Nephron (organoid): ENCODE measurements around the gene ATP6V1C2.

Source experiments
- H3K27ac Mint-ChIP-seq, 3 experiments: 2 replicates each; pipeline ENCODE4 v1.8.0; 2020; ENCODE audit warnings: mixed read lengths in 3 of 3, mild to moderate bottlenecking in 2 of 3, moderate library complexity in 1 of 3
- H3K27me3 Mint-ChIP-seq: 2 replicates; pipeline ENCODE4 v1.8.0; 2021; ENCODE audit warnings: low read depth, mild to moderate bottlenecking, moderate library complexity, mixed read lengths
- H3K36me3 Mint-ChIP-seq: 2 replicates; pipeline ENCODE4 v1.8.0; 2020; ENCODE audit warnings: low read depth, mixed read lengths
- H3K4me1 Mint-ChIP-seq: 2 replicates; pipeline ENCODE4 v1.8.0; 2020; ENCODE audit warnings: mixed read lengths
- H3K4me3 Mint-ChIP-seq, 3 experiments: 2 replicates each; pipeline ENCODE4 v1.8.0; 2020; ENCODE audit warnings: mild to moderate bottlenecking in 3 of 3, mixed read lengths in 3 of 3, moderate library complexity in 2 of 3
- H3K9me3 Mint-ChIP-seq: 2 replicates; pipeline ENCODE4 v1.8.0; 2020; ENCODE audit warnings: mixed read lengths
- CTCF ChIP-seq, 3 experiments: fragments of 200-600 bp; sonication (generic); IDR thresholded peaks; one replicate each; pipeline ENCODE4 v1.5.0; 2021; ENCODE audit warnings: antibody characterized with exemption in 3 of 3; ENCODE audit not compliant: unreplicated experiment in 3 of 3

ATP6V1C2 gene

DNA sequence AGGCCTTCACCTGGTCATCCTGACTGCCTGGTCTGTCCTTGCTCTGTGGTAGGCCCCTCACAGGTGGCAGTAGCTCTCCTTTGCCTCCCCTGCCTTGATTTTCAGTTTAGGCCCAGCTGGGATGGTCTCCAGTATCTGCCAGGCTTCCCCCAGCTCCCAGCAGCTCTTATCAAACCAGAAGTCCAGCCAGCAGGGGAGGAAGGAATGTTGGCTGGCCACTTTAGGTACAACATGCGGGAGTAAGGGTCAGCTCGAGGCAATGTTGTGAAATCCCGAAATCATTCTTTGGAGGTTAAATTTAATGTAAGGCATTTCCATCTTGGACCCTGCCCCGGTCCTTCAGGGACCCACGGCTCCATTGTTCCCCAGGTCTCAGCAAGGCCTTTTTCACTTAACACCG, 16.8 kb downstream of the ATP6V1C2 start:
- Mint-ChIP-seq H3K9me3 (no peaks in the 10 kb centered on the region), H3K36me3 (no peaks in the 10 kb centered on the region), H3K4me1 (no peaks in the 10 kb centered on the region), H3K27me3 (peaks cover 7% of the 10 kb centered on the region), H3K4me3 (no peak overlapping the region), H3K27ac (no peak overlapping the region)
- no peak for TF ChIP-seq CTCF (IDR thresholded peaks at IDR 0.05; ENCODE audit: unreplicated experiment in 3 of 3)

GRCh38 chr2:10740226-10740625, 18.8 kb downstream of the ATP6V1C2 start:
- Mint-ChIP-seq H3K9me3 (no peaks in the 10 kb centered on the region), H3K4me3 (no peak overlapping the region), H3K27me3 (no peaks in the 10 kb centered on the region), H3K36me3 (no peaks in the 10 kb centered on the region), H3K27ac (no peak overlapping the region), H3K4me1 (no peaks in the 10 kb centered on the region)
- no peak for TF ChIP-seq CTCF (IDR thresholded peaks at IDR 0.05; ENCODE audit: unreplicated experiment in 3 of 3)

DNA sequence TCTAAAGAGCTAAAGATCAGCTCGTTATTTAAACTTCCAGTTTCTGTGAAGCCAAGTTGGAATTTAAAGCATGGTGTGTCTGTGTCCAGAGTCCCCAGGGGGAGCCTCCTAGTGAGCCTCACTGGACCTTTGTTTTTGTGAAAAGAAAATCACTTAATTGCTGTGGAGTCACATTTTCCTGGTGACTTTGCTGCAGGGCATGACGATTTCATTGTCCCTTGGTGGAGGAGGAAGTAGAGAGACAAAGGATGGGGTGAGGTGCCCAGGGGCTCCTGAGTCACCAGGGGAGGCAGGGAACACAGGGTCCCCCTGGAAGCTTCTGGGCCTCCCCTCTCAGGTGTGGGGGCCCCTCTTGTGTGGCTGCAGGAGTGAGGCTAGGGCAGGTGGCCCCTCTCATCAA, 19.7 kb downstream of the ATP6V1C2 start:
- Mint-ChIP-seq H3K27ac (no peak overlapping the region), H3K36me3 (no peaks in the 10 kb centered on the region), H3K4me1 (no peaks in the 10 kb centered on the region), H3K4me3 (no peak overlapping the region), H3K27me3 (no peaks in the 10 kb centered on the region), H3K9me3 (no peaks in the 10 kb centered on the region)
- TF ChIP-seq CTCF (IDR thresholded peaks at IDR 0.05; ENCODE audit: unreplicated experiment in 3 of 3) = no peak

- Mint-ChIP-seq H3K4me3 (no peak overlapping the region), H3K36me3 (no peaks in the 10 kb centered on the region), H3K27me3 (no peaks in the 10 kb centered on the region), H3K27ac (no peak overlapping the region), H3K9me3 (no peaks in the 10 kb centered on the region), H3K4me1 (no peaks in the 10 kb centered on the region)
- TF ChIP-seq CTCF (IDR thresholded peaks at IDR 0.05; ENCODE audit: unreplicated experiment in 3 of 3) = no peak
Measured at GRCh38 chr2:10742666-10743065, 21.2 kb downstream of the ATP6V1C2 start.

- Mint-ChIP-seq H3K36me3 (no peaks in the 10 kb centered on the region), H3K4me3 (no peak overlapping the region), H3K4me1 (peaks cover 5% of the 10 kb centered on the region), H3K27me3 (no peaks in the 10 kb centered on the region), H3K9me3 (no peaks in the 10 kb centered on the region), H3K27ac (no peak overlapping the region)
- TF ChIP-seq CTCF (IDR thresholded peaks at IDR 0.05; ENCODE audit: unreplicated experiment in 3 of 3) = no peak
Measured at GRCh38 chr2:10750610-10751009, 29.2 kb downstream of the ATP6V1C2 start.

DNA sequence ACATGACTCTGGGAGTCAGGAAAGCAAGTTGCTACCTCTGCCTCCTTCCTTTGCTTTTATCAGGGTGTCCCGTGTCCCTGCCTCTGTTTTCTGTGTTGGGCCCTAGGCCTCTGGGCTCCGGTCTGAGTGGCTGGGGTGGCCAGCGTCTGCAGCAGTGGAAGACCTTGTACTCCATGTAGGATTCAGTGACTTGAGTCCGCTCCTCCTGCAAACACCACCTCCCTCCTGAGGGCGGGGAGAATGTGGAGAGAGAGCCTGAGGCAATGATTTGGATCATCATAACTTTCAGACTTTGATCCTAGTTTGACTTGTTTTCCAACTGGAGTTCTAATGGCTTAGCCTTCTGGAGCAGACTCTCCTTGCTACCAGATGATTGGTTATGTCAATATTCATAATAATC, 30.8 kb downstream of the ATP6V1C2 start:
- Mint-ChIP-seq H3K27me3 (no peaks in the 10 kb centered on the region), H3K9me3 (no peaks in the 10 kb centered on the region), H3K4me3 (no peak overlapping the region), H3K4me1 (peaks cover 5% of the 10 kb centered on the region), H3K36me3 (no peaks in the 10 kb centered on the region), H3K27ac (no peak overlapping the region)
- no peak for TF ChIP-seq CTCF (IDR thresholded peaks at IDR 0.05; ENCODE audit: unreplicated experiment in 3 of 3)
